Fibroblast of upper back skin (primary cell): ENCODE measurements around the gene HOTAIR.

Experiments used
- DNase-seq: peaks from one replicate; pipeline ENCODE4 v3.0.0-alpha.2; 2013

HOTAIR gene

GRCh38 chr12:53939141-53940108 lies 35.3 kb downstream of the HOTAIR start:
- DNase-seq, result peak; percentile 34

DNA sequence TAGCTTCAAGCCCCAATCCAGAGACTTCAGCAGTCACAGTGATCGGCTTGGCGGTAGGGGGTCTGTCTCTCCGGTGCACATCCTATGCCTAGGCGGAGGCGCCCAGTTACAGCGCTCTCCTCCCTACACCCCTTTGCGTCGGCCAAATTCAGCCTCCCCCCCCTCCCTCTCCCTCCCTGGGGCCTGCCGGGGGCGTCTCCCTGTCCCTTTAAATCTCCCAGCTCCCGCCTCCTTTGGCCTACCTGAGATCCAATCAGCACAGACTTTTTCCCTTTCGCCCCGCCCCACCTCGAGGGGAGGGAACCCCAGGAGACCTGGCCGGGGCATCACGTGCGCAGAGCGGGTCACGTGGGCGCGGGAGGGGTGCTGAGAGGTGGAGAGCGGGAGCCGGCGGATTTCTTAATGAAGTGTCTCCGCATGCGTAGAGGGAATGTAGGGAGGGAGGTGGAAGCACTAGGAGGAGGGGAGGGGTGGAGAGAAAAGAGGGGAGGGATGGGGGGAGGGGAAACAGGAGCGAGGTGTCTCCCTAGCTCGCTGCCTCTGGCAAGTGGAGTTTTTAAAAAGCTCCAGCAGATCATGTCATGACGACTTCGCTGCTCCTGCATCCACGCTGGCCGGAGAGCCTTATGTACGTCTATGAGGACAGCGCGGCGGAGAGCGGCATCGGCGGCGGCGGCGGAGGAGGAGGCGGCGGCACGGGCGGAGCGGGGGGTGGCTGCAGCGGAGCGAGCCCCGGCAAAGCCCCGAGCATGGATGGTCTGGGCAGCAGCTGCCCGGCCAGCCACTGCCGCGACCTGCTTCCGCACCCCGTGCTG lies 36.2 kb downstream of the HOTAIR start, which contains the start of gene HOXC13:
HOXC13 (plus strand) TSS at position 506 of the 815 bp plus-strand sequence; CDS start at position 582, 76 bp downstream.
- peak; percentile 18 for DNase-seq

- no peak for DNase-seq
Measured at GRCh38 chr12:53937596-53938325, 37.0 kb downstream of the HOTAIR start.

GRCh38 chr12:53937099-53937498 lies 37.7 kb downstream of the HOTAIR start:
- no peak for DNase-seq

GRCh38 chr12:53935383-53936341 lies 39.1 kb downstream of the HOTAIR start:
- DNase-seq, result no peak

DNA sequence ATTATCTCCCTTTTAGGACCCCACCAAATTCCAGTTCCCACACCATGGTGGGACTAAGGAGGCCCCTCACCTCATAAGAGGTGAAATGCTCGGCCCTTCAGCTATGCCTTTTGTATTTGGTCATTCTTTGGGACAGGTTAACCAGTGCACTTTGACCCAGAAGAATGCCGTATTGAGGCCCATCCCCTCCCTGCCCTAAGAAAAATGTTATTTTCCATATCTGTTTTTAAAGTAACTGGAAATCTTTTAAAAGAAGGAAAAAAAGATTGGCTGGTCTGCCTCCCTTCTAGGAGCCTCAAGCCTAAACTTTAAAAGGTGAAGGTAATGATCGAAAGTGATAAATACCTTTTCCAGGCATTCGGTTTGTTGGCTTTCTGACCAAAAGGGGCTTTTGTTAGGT lies 41.8 kb downstream of the HOTAIR start:
- DNase-seq, result no peak

GRCh38 chr12:53931844-53932581 lies 42.7 kb downstream of the HOTAIR start:
- no peak for DNase-seq

- no peak for DNase-seq
Measured at GRCh38 chr12:53930591-53931255, 44.0 kb downstream of the HOTAIR start.

- DNase-seq, result no peak
Measured at GRCh38 chr12:53929527-53929926, 45.2 kb downstream of the HOTAIR start.

- no peak for DNase-seq
Measured at GRCh38 chr12:53928054-53928835, 46.5 kb downstream of the HOTAIR start.

- DNase-seq, result no peak
Measured at GRCh38 chr12:53927220-53928029, 47.3 kb downstream of the HOTAIR start.

- no peak for DNase-seq
Measured at GRCh38 chr12:53924521-53925405, 50.0 kb downstream of the HOTAIR start.

DNA sequence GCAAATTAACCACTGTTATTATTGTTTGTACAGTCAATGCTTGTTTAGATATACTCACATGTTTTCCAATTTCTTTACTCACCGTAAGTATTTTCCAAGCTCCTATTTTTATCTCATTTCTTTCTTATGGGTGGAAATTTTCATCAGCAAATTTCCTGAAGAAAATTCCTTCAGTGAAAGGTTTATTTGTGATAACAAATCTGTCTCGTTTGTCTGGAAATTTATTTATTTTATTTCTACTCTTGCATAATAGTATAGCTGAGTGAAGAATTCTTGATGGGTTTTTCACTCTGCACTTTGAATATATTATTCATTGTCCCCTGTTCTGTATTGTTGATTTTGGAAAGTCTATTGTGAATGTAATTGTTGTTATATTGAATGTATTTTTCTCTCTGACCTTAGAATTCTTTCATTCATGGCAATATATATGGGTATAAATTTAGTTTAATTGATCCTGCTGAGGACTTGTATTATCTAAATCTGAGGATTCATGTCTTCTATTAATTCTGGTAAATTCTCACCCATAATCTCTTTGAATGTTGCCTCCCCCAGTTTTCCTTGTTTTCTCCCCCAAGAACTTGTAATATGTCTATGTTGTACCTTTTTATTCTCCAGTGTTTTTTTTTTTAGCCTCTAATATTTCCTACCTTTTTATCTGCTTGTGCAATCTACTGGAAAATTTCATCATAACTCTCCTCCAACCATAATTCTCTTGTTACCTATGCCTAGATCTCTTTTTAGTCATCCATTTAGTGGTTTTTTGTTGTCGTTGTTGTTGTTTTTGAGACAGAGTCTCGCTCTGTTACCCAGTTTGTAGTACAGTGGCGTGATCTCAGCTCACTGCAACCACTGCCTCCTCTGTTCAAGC lies 57.7 kb downstream of the HOTAIR start:
- DNase-seq, result no peak
